ENCODE results near the gene TMEM131L.

- TF ChIP-seq CTCF (conservative IDR thresholded peaks at IDR 0.05; ENCODE audit: low read length), result no peak
- no peak for TF ChIP-seq EZH2phosphoT487 (IDR thresholded peaks at IDR 0.05; ENCODE audit: borderline replicate concordance)
Measured at GRCh38 chr4:153556435-153556815, 90.3 kb downstream of the TMEM131L start.
